HG03565 (cell line): ENCODE results near the gene GLOD5.

Source experiments
- ATAC-seq: cut with Tn5 transposase; IDR thresholded peaks from one replicate; pipeline ENCODE4 v1.9.1; 2021; ENCODE audit warnings: mild to moderate bottlenecking, moderate library complexity; ENCODE audit not compliant: unreplicated experiment

GLOD5 gene

GRCh38 chrX:48761674-48762471 lies at the start of gene GLOD5:
GLOD5 (plus strand) TSS chrX:48761747; CDS start chrX:48761791, 44 bp downstream.
- no peak for ATAC-seq

- ATAC-seq: no peak
Observed at GRCh38 chrX:48711929-48712505, 49.5 kb upstream of the GLOD5 start.

- ATAC-seq: no peak
Observed at GRCh38 chrX:48713847-48714246, 47.7 kb upstream of the GLOD5 start.

- no peak for ATAC-seq
Observed at GRCh38 chrX:48714573-48714972, 47.0 kb upstream of the GLOD5 start.

GRCh38 chrX:48715072-48715471 lies 46.5 kb upstream of the GLOD5 start:
- ATAC-seq: no peak

- no peak for ATAC-seq
Observed at GRCh38 chrX:48715876-48716502, 45.6 kb upstream of the GLOD5 start.

- ATAC-seq: no peak
Observed at GRCh38 chrX:48719958-48720357, 41.6 kb upstream of the GLOD5 start.

- ATAC-seq: no peak
Observed at GRCh38 chrX:48720577-48721250, 40.8 kb upstream of the GLOD5 start.

GRCh38 chrX:48721916-48722315 lies 39.6 kb upstream of the GLOD5 start:
- no peak for ATAC-seq

- ATAC-seq: no peak
Observed at GRCh38 chrX:48726596-48726995, 35.0 kb upstream of the GLOD5 start.

- ATAC-seq: no peak
Observed at GRCh38 chrX:48728653-48729052, 32.9 kb upstream of the GLOD5 start.

GRCh38 chrX:48736303-48736702 lies 25.2 kb upstream of the GLOD5 start:
- ATAC-seq: no peak

GRCh38 chrX:48736878-48737212 lies 24.7 kb upstream of the GLOD5 start:
- ATAC-seq: no peak

- peak; percentile 99 for ATAC-seq
Observed at GRCh38 chrX:48737213-48737938, 24.2 kb upstream of the GLOD5 start.

- no peak for ATAC-seq
Observed at GRCh38 chrX:48737940-48738339, 23.6 kb upstream of the GLOD5 start.

- ATAC-seq: no peak
Observed at GRCh38 chrX:48741834-48742233, 19.7 kb upstream of the GLOD5 start.

GRCh38 chrX:48745222-48745621 lies 16.3 kb upstream of the GLOD5 start:
- ATAC-seq: no peak

GRCh38 chrX:48747415-48748016 lies 14.0 kb upstream of the GLOD5 start:
- ATAC-seq: no peak

GRCh38 chrX:48749182-48749581 lies 12.4 kb upstream of the GLOD5 start:
- no peak for ATAC-seq

- ATAC-seq: no peak
Observed at GRCh38 chrX:48751343-48751742, 10.2 kb upstream of the GLOD5 start.

- no peak for ATAC-seq
Observed at GRCh38 chrX:48752498-48752897, 9.0 kb upstream of the GLOD5 start.
